ENCODE data around the gene UBXN7. TPM values are rescaled to one million over a fixed set of nuclear protein-coding genes. Genes with fewer than 3 reads are reported as not detected.
"Not testable (repeated sequence)": the region's sequence is repeated elsewhere in the genome, so short reads cannot be mapped to it uniquely, and the experiment has no call there.

The UBXN7 gene
- total RNA-seq, 1 donor from 2014 or later, result 57.6 TPM

GRCh38 chr3:196314597-196314996 is 117.6 kb downstream of the UBXN7 start:
- H3K36me3 Mint-ChIP-seq (ENCODE audit: low read depth), result peaks cover 4% of the 10 kb centered on the region
- no peak overlapping the region for H3K27ac Mint-ChIP-seq (ENCODE audit: unreplicated experiment)
- TF ChIP-seq CTCF (IDR thresholded peaks at IDR 0.05), result no peak
- H3K4me3 Mint-ChIP-seq (ENCODE audit: unreplicated experiment), result no peak overlapping the region
- H3K4me1 Mint-ChIP-seq (ENCODE audit: low read depth), result peaks cover 6% of the 10 kb centered on the region
- no peak for DNase-seq (ENCODE audit: low spot score)
- H3K9me3 Mint-ChIP-seq (ENCODE audit: low read depth), result no peaks in the 10 kb centered on the region
- no peaks in the 10 kb centered on the region for H3K27me3 Mint-ChIP-seq (ENCODE audit: low read depth)

DNA sequence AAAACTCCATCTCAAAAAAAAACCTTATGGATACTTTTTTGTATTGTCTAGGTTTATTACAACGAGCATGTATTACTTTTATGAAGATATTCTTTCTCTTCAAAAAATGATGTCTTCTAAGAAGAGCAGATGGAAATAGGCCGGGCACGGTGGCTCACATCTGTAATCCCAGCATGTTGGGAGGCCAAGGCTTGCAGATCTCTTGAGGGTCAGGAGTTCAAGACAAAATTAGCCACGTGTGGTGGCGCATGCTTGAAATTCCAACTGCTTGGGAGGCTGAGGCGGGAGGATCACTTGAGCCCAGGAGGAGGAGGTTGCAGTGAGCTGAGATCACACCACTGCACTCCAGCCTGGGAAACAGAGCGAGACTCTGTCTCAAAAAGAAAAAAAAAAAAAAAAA is 118.1 kb downstream of the UBXN7 start:
- H3K27me3 Mint-ChIP-seq (ENCODE audit: low read depth); H3K4me1 Mint-ChIP-seq (ENCODE audit: low read depth); H3K9me3 Mint-ChIP-seq (ENCODE audit: low read depth); H3K36me3 Mint-ChIP-seq (ENCODE audit: low read depth); H3K4me3 Mint-ChIP-seq (ENCODE audit: unreplicated experiment); DNase-seq (ENCODE audit: low spot score); H3K27ac Mint-ChIP-seq (ENCODE audit: unreplicated experiment): not testable (repeated sequence)

DNA sequence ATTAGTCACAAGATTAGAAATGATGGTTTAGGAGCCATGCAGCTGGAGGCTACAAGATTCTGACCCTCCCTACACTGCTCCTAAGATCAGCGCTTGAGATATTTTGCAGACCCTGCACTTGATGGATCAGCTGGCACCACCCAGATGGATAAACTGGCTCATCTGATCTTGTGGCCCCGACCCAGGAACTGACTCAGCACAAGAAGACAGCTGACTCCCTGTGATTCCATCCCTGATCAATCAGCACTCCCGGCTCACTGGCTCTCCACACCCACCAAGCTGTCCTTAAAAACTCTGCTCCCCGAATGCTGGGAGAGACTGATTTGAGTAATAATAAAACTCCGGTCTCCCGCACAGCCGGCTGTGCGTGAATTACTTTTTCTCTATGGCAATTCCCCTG is 129.3 kb downstream of the UBXN7 start:
- not testable (repeated sequence) for H3K4me1 Mint-ChIP-seq (ENCODE audit: low read depth); DNase-seq (ENCODE audit: low spot score); H3K27me3 Mint-ChIP-seq (ENCODE audit: low read depth); H3K36me3 Mint-ChIP-seq (ENCODE audit: low read depth); H3K4me3 Mint-ChIP-seq (ENCODE audit: unreplicated experiment); H3K27ac Mint-ChIP-seq (ENCODE audit: unreplicated experiment); H3K9me3 Mint-ChIP-seq (ENCODE audit: low read depth)

- H3K4me1 Mint-ChIP-seq (ENCODE audit: low read depth); H3K4me3 Mint-ChIP-seq (ENCODE audit: unreplicated experiment); H3K27me3 Mint-ChIP-seq (ENCODE audit: low read depth); H3K36me3 Mint-ChIP-seq (ENCODE audit: low read depth); DNase-seq (ENCODE audit: low spot score); H3K9me3 Mint-ChIP-seq (ENCODE audit: low read depth); H3K27ac Mint-ChIP-seq (ENCODE audit: unreplicated experiment): not testable (repeated sequence)
Observed at GRCh38 chr3:196302551-196302950, 129.7 kb downstream of the UBXN7 start.

DNA sequence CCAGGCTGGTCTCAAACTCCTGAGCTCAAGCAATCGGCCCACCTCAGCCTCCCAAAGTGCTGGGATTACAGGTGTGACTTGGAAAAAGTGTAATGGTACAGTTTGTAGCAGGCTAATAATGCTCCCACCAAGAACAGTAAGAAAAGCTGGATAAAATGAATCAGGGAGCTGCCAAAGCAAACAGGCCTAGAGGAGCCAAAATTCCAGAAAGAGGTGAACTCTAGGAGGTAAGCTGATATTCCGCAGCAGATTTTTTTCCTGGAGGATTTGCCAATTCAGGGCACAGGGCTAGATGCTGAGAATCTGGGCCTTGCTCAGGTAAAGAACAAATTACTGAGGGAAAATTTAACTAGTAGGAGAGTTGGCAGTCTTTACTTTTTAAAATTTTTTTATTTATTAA is 133.7 kb downstream of the UBXN7 start:
- H3K36me3 Mint-ChIP-seq (ENCODE audit: low read depth), result peaks cover 9% of the 10 kb centered on the region
- no peaks in the 10 kb centered on the region for H3K27me3 Mint-ChIP-seq (ENCODE audit: low read depth)
- no peak for TF ChIP-seq CTCF (IDR thresholded peaks at IDR 0.05)
- no peaks in the 10 kb centered on the region for H3K9me3 Mint-ChIP-seq (ENCODE audit: low read depth)
- no peak overlapping the region for H3K27ac Mint-ChIP-seq (ENCODE audit: unreplicated experiment)
- no peaks in the 10 kb centered on the region for H3K4me1 Mint-ChIP-seq (ENCODE audit: low read depth)
- no peak overlapping the region for H3K4me3 Mint-ChIP-seq (ENCODE audit: unreplicated experiment)
- DNase-seq (ENCODE audit: low spot score), result no peak

Other genes starting within 250 kb of the UBXN7 start
- not detected in 3 replicates for gene ZDHHC19, start 221.0 kb downstream of the UBXN7 start, total RNA-seq
- not detected in 3 replicates for gene SLC51A, start 215.9 kb downstream of the UBXN7 start, total RNA-seq
- gene PCYT1A, start 144.7 kb downstream of the UBXN7 start, total RNA-seq, result 74.4 to 84.1 TPM (median 75.7 TPM) in 3 replicates
- 10.6 to 19.5 TPM (median 12.1 TPM) in 3 replicates for gene DYNLT2B, start 114.2 kb downstream of the UBXN7 start, total RNA-seq
- gene TM4SF19, start 94.0 kb downstream of the UBXN7 start, total RNA-seq, result 0.47 to 0.62 TPM in 2 of 3 replicates, not detected in the other
- gene RNF168, start 71.3 kb upstream of the UBXN7 start, total RNA-seq, result 18.3 to 21.9 TPM (median 19.5 TPM) in 3 replicates
- not detected in 3 replicates for gene SMCO1, start 82.9 kb upstream of the UBXN7 start, total RNA-seq
- gene WDR53, start 136.1 kb upstream of the UBXN7 start, total RNA-seq, result 12.2 to 13.8 TPM (median 12.8 TPM) in 3 replicates
- gene FBXO45, start 136.2 kb upstream of the UBXN7 start, total RNA-seq, result 9.8 to 10.0 TPM (median 9.9 TPM) in 3 replicates
- 0.38 to 0.50 TPM in 2 of 3 replicates, not detected in the other for gene NRROS, start 207.3 kb upstream of the UBXN7 start, total RNA-seq